SHP77 treated with DMSO at 0.1 percent for 48 hours (cell line): Measurements from ENCODE around the gene FXN.

ENCODE experiments used
- DNase-seq: peaks from one replicate; lab custom pipeline; 2025; lab: John Stamatoyannopoulos, UW

FXN gene

DNA sequence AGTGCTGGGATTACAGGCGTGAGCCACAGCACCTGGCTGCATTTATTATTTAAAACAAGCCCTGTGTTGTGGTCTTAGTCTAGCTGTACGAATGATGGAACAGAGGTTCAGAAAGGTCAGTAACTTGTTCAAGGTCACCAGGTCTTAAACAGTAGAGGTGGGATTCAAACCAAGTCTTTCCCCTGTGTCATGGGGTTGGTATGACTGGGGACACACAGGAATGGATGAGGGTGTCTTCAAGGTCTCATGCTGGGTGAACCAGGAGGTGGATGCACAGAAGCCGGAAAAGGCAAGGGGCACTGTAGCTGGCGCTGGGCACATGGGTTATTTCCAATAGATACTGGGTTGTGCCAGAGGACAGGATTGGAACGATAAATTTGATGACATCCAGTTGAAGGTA lies 106.3 kb downstream of the FXN start:
- no peak for DNase-seq

DNA sequence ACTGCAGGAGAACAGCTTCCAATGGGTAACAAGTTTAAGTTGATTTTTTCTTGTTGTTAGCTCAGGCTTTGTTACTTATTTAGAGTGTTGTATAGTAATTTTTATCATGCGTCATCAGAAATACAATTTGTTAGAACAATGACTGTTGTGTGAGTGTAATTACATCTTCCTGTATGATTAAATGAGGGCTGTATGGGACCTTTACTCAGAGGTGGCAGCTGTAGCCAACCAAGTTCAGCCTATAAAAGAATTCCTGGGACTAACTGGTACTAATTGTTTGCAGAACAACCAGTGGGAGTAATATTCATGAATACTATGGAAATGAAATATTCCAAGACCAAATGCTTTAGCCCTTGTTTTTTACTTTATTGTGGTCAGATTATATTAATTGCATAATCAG lies 107.7 kb downstream of the FXN start:
- DNase-seq: no peak

DNA sequence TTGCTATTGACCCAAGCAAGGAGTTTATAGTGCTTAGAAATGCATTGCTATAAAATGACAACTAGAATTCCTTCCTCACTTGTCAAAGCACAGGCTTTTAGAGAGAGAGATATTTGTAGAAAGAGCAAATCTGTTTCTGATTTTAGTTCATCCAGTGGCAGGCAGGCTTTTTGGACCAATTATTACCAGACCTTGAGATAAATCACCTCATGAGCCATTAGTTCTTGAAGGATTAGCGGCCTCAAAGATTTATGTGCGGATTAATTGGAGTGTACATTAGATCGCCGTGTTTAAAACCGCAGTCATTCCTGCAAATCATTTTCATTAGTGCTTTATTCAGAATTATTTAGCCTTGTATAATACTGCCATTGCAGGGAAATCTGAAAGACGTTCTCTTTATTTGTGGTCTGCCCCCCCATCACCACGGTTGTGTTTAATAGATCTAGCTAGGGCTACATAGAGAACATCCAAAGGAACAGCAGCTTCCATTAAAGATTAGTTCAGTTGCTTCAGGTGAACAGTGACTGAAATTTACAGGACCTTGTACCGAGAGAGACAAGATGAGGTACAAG lies 109.7 kb downstream of the FXN start:
- DNase-seq: no peak

DNA sequence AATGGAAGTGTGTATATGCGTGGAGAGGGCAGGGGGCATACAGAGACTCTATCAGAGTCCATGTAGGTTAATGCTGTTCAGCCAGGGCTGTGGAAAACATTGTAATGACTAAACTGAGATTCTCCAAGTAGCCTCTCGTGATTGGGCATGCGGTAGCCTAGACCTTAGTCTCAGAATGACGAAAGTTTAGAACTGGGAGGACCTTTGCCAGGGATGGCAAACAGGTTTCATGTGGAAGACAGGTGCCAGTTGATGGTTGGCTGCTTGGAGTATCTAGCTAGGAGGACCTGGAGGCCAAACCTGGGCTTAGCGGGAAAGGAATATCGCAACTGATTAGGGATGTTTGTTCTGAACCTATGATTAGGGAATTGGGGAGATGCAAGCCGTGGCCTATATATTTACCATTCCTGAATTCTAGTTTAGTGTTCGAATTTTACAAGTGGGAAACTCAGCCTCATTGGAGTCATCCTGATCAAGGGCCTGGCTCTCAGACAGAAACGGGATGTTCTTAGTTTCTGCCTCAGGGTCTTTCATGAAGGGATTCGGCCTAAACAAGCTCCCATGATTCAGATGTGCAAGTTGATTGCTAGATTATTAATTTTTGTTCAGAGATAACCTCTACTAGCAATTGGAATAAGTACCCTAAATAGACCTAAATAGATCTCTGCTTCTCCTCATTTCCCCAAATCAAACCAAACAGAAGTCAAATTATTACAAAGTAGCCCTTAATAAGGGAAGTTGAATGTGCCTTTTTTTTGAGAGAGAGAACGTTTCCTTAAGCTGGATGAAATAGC lies 111.7 kb downstream of the FXN start:
- no peak for DNase-seq

DNA sequence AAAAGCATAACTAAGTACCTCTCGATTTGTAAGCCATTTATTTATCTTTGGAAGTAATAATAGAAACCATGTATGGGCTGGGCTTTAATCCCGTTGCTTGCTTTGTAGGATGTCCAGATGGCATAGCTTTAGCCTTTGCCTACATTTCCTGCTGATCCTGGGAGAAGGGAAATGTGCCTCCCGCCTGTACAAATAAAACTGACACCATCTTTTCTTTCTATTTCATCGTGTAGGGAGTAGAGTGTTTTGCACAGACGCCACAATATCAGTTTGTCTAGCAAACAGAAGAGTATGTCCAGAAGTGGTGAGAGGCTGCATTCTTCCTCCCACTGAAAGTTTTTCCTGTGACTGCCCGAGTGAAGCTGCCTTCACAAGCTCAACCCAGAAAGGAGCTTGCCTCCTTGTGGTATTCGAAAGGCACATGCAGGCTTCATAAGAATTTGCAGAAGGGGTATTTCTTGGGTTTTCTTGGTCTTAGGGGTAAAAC lies 113.8 kb downstream of the FXN start:
- DNase-seq: no peak
